ENCODE measurements around the gene POLD1.
A peak's percentile ranks its signal among the peaks of the same experiment; 100 is the strongest.

POLD1 gene

DNA sequence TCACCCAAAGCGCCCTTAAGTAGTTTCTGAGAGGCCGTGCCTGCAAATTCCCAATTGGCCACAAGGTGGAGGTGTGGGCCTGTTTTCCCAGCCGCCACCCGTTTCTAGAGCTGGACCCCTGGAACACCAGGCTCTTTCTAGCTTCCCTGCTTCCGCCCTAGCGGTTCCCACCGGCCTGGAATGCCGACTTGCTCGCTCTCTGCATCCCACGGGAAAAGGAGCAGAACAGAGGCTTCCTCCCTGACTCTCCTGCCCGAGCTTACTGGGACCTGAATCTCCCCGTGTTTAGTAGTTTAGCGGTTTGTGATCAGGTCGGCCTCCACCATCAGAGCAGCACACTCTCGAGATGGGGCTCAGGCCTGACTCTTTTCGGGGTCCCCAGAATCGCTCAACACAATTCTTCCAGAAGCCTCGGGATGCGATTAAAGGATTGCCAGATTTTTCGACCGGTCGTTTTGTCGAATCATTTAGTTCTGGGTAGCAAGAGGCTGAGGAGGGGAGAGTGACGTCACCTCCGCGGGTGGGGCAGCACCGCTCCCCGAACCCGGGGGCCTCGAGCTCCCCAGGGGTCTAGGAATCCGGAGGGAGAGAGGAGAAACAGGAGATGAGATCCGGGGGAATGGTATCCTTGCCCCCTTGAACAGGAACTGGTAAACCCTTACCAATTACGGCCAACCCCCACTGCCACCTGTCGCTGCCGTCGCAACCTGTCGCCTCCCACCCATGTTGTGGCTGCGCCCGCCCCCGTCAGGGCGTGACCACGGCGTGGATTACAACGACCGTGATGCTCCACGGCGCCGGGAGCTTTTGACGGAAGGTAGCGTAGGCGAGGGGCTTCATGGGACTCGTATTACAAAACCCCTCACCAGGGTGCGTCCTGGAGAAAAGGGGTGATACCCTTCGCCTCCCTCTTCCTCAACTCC, 26.7 kb upstream of the POLD1 start:
- FAIRE-seq (peak; percentile 95), DNase-seq (ENCODE audit: insufficient read length) (peak; percentile 53)
- no peak; the same call in 1 of the 2 replicates for TF ChIP-seq POLR2AphosphoS5 (IDR thresholded peaks at IDR 0.05; ENCODE audit: low read depth, low read length)
- no peak for TF ChIP-seq TAF1 (IDR thresholded peaks at IDR 0.05; ENCODE audit: borderline replicate concordance, low read depth, low read length)
- 0 out of 2 replicates have a peak, but pooled peaks have one; percentile 42 for TF ChIP-seq POLR2A (IDR thresholded peaks at IDR 0.05; ENCODE audit: low read depth, low read length)

DNA sequence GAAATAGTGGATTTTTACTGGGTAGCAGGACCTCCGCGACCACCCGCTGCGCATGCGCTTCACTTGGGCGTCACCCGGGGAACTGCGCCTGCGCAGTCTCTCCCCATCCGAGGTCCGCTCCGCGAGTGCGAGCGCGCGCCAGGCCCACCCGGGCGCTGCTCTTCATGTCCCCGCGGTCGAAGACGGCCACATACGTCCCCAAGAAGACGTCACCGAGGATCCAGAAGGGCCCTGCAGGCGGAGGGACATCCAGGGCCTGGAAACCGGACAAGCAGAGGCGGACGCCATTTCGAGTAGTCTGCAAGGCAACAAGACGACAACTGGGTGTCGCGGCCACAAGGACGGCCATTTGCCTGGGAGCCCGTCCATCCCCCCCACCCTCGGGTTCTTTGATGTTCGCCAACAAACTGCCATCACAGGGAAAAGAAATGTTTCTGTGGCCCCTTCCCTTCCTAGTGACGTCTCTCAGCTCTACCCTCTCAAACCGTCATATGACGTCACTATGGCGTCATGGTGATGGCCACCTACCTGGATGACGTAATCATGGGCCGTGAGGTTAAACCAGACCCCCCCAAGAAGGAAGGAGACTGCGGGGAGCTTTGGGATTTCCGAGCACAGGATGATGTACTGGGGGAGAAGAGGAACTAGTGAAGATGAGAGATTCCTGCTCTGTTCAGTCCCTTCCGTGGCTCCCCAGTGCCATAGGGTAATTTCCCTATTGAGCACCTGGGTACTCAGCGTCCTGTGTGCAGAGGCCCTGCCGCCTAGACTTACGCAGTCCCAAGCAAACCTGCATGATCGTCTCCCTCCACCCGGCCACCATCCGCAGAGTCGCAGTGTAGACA, 25.4 kb upstream of the POLD1 start:
- TF ChIP-seq POLR2AphosphoS5 (IDR thresholded peaks at IDR 0.05; ENCODE audit: low read depth, low read length): peak; percentile 62; the same call in 1 of the 2 replicates
- peak; percentile 22; the same call in 1 of the 2 replicates for TF ChIP-seq TAF1 (IDR thresholded peaks at IDR 0.05; ENCODE audit: borderline replicate concordance, low read depth, low read length)
- TF ChIP-seq POLR2A (IDR thresholded peaks at IDR 0.05; ENCODE audit: low read depth, low read length): peak; percentile 74
- FAIRE-seq (peak; percentile 75), DNase-seq (ENCODE audit: insufficient read length) (peak; percentile 77)

DNA sequence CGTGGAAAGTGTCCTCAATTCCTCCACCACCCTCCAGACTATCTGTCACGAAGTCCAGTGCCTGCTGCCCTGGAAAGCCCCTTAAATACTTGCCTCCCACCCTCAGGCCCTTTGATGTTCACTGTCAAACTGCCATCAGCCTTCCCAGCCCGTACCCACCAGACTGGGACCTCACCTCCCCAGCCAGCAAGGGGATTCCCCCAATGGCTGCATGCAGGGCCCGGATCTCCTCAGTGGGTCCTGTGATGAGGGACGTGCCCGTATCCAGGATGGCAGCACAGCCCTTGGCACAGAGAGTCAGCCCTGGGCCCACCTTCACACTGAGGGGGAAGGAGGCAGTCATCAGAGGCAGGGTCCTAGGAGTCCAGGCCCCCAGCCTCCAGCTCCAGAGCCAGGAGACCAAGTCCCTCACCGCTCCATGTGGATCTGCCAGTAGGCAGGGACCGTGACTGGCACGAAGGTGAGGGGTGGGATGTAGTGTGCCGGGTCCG, 24.8 kb upstream of the POLD1 start:
- FAIRE-seq (peak; percentile 57), DNase-seq (ENCODE audit: insufficient read length) (no peak)
- TF ChIP-seq POLR2AphosphoS5 (IDR thresholded peaks at IDR 0.05; ENCODE audit: low read depth, low read length): no peak
- no peak for TF ChIP-seq TAF1 (IDR thresholded peaks at IDR 0.05; ENCODE audit: borderline replicate concordance, low read depth, low read length)
- no peak for TF ChIP-seq POLR2A (IDR thresholded peaks at IDR 0.05; ENCODE audit: low read depth, low read length)

DNA sequence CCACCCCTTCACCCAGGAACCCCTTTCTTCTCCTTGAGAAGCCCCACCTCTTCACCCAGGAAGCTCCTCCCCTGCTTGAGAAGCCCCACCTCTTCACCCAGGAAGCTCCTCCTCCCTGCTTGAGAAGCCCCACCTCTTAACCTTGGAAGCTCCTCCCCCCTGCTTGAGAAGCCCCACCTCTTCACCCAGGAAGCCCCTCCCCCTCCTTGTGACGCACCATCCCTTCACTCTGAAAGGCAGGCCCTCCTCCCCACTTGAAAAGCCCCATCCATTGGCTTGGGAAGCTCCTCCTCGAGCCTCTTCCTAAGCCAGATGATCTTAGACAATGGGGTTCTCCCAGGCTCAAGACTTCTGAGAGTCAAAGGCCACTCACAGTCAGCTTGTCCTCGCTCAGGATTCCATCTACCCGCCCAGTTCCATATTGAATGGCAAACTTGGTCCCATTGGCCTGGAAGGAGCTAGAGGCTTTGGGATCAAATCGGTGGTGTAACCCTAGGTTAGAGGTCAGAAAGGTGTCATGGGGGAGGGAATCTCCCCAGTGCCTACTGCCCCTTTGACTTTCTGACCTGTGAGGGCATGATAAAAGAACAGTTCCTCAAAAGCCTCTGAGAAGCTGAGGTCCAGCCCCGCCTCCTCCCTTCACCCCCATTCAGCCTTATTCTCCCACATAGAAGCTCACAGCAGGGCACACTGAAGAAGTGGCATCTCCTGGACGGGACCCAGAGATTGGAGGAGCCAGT, 22.7 kb upstream of the POLD1 start:
- FAIRE-seq: no peak
- TF ChIP-seq TAF1 (IDR thresholded peaks at IDR 0.05; ENCODE audit: borderline replicate concordance, low read depth, low read length) (no peak), POLR2A (IDR thresholded peaks at IDR 0.05; ENCODE audit: low read depth, low read length) (no peak), POLR2AphosphoS5 (IDR thresholded peaks at IDR 0.05; ENCODE audit: low read depth, low read length) (no peak)
- DNase-seq (ENCODE audit: insufficient read length): no peak

DNA sequence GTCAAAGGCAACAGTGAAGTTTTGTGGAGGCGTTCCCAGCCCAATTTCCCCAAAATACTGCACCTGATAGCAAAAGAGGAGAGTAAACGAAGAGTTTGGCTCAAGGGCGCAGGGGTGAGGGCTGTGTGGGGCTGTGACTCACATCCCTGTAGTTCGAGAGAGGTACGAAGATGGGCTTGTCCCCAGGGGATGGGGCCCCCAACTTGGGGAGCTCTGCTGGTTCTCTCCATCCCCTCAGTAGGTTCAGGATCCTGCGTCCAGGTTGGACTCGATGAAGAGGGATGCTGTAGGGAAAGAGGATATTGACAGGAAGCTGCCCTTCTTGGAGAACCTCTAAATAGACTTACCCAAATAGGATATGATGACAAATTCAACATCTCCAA, 22.1 kb upstream of the POLD1 start:
- DNase-seq (ENCODE audit: insufficient read length) (no peak), FAIRE-seq (no peak)
- TF ChIP-seq POLR2A (IDR thresholded peaks at IDR 0.05; ENCODE audit: low read depth, low read length) (no peak), POLR2AphosphoS5 (IDR thresholded peaks at IDR 0.05; ENCODE audit: low read depth, low read length) (no peak), TAF1 (IDR thresholded peaks at IDR 0.05; ENCODE audit: borderline replicate concordance, low read depth, low read length) (no peak)

DNA sequence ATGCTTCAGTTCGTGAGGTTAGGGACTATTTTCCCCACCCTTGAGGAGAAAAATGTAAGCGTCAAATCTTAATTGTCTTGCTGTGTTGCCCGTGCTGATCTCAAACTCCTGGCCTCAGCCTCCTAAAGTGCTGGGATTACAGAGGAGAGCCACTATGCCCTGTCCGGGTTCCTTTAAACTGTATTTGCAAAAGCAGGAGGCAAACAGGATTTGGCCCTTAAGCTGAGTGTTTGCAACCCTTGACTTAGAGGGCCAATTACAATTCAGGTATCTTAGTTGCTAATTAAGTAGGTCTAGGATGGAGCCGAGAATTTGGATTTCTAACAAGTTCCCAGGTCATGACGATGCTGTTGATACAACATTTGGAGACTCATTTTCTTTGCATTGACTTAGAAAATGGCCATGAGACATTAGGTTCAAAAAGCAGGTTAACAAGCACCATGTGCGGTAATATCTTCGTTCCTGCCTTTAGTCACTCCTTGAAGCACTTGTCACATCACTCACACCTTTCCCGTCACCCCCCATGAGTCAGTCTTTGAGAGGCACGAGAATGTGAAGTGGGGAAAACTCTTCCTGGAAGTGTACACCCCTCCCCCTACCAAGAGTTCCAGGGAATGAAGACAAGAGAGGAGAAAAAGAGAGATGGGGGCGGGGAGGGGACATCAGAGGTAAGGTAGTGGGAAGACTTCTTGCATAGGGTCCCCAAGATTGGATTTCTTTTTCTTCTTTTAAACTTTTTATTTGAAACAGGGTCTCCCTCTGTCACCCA, 21.3 kb upstream of the POLD1 start:
- TF ChIP-seq POLR2A (IDR thresholded peaks at IDR 0.05; ENCODE audit: low read depth, low read length) (no peak), TAF1 (IDR thresholded peaks at IDR 0.05; ENCODE audit: borderline replicate concordance, low read depth, low read length) (no peak), POLR2AphosphoS5 (IDR thresholded peaks at IDR 0.05; ENCODE audit: low read depth, low read length) (no peak)
- DNase-seq (ENCODE audit: insufficient read length) (no peak), FAIRE-seq (peak; percentile 50)

DNA sequence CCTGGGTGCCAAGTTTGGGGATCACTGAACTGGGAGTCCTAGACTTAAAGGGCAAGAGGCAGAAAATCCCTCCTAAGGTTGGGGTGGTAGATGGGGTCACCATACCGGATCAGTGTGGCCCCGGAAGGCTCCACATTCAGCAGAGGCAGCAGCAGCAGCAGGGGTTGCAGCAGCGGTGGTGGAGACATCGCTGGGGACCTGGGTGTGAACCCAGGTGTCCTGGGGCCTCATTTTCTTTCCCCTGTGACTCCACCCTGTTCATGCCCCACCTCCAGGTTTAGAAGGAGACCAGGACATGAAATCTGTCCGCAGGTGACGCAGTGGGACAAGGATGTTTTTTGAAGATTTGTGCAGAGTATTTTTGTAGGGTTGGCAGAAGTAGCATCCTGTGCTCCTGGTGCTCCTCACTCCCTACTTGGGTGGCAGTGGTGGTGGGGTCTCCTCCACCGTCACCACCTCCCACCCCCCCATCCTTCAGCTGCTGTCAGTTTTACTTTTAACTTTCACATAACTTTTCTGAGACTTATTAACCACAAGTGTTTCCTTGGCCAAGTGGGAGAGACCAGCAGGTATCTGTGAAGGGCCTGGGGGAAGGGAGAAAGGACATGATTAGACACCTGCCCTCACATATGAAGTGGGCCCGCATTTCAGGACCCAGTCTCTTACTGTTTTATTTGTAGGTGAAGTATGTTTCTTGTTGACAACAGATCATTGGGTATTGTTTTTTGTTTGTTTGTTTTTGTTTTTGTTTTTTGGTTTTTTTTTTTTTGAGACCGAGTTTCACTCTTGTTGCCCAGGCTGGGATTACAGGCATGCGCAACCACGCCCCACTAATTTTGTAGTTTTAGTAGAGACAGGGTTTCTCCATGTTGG, 18.5 kb upstream of the POLD1 start, which contains the start of gene NAPSA:
Gene NAPSA (minus strand): TSS at position 206 of the 873 bp plus-strand sequence. CDS start 18 bp downstream, at position 188.
- FAIRE-seq (no peak), DNase-seq (ENCODE audit: insufficient read length) (no peak)
- no peak for TF ChIP-seq TAF1 (IDR thresholded peaks at IDR 0.05; ENCODE audit: borderline replicate concordance, low read depth, low read length)
- TF ChIP-seq POLR2AphosphoS5 (IDR thresholded peaks at IDR 0.05; ENCODE audit: low read depth, low read length): no peak
- no peak for TF ChIP-seq POLR2A (IDR thresholded peaks at IDR 0.05; ENCODE audit: low read depth, low read length)

DNA sequence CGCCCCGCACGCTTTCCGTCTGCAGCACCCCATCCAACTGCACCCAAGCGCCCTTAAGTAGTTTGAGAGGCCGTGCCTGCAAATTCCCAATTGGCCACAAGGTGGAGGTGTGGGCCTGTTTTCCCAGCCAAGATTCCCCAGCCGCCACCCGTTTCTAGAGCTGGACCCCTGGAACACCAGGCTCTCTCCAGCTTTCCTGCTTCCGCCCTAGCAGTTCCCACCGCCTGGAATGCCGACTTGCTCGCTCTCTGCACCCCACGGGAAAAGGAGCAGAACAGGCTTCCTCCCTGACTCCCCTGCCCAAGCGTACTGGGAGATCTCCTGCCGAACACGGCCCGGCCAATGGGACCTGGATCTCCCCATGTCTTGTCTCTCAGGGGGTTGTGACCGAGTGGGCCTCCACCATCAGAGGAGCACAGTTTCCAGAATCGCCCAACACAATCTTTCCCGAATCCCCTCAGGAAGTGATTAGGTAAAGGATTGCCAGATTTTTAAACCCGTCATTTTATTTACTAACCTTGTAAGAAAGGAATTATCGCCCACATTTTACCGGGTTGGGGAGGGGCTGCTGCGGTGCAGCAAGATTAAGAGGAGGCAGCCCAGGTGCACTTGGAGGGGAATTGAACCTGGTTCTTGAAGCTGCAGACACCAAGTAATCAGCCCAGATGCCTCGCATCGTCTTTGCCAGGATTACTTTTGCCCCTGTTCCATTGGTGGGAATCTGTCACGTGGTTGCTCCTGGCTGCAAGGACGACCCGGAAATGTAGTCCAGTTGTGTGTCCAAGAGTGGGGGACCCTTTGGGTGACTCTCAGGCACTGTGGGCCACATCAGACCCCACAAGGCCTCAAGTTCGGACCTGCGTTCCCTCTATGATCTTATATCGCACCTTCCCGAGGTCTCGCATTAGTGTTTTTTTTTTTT, 15.2 kb upstream of the POLD1 start:
- TF ChIP-seq TAF1 (IDR thresholded peaks at IDR 0.05; ENCODE audit: borderline replicate concordance, low read depth, low read length): 0 out of 2 replicates have a peak, but pooled peaks have one; percentile 52
- TF ChIP-seq POLR2A (IDR thresholded peaks at IDR 0.05; ENCODE audit: low read depth, low read length): peak; percentile 53; the same call in 1 of the 2 replicates
- 0 out of 2 replicates have a peak, but pooled peaks have one; percentile 13 for TF ChIP-seq POLR2AphosphoS5 (IDR thresholded peaks at IDR 0.05; ENCODE audit: low read depth, low read length)
- FAIRE-seq (peak; percentile 96), DNase-seq (ENCODE audit: insufficient read length) (no peak)

Data from GM12892 (cell line).